ENCODE results near the gene PRR35. TPM values are rescaled to one million over a fixed set of nuclear protein-coding genes. Genes with fewer than 3 reads are reported as not detected.

PRR35 gene
- total and polyA plus RNA-seq, 2 donors (not counting 3 experiments of a cell fraction or from before 2014, with no cell fraction given), result not detected

- BruUV-seq (replicated peaks), result TSS peak; percentile 45
- ChIA-PET CTCF (no interaction called here), POLR2A (interaction anchor here (0.5 kb wide), 1 partner anchor 119 kb away, joined by 3 read pairs; no protein-coding TSS in a partner anchor)
- Histone ChIP-seq H4K20me1 (replicated peaks; ENCODE audit: control insufficient read depth, extremely low read depth, insufficient read depth, low read length) (no peaks in the 10 kb centered on the region), H3K4me1 (ENCODE audit: control insufficient read depth, extremely low read depth, insufficient read depth, low read length) (peaks cover 18% of the 10 kb centered on the region), H3K9ac (replicated peaks; ENCODE audit: extremely low read depth, insufficient read depth, low read length) (no peak overlapping the region), H3K79me2 (ENCODE audit: control insufficient read depth, insufficient read depth, low read length) (peaks cover 7% of the 10 kb centered on the region), H3K27me3 (ENCODE audit: control insufficient read depth in 2 of 2, insufficient read depth in 2 of 2, low read length in 2 of 2) (no peaks in the 10 kb centered on the region), H3K9me1 (replicated peaks; ENCODE audit: control insufficient read depth, extremely low read depth, insufficient read depth, low read length) (no peaks in the 10 kb centered on the region), H3K4me3 (replicated peaks in 1 of 3; ENCODE audit: insufficient read depth in 1 of 3, low read depth in 1 of 3, low read length in 3 of 3) (no peak overlapping the region), H3K9me3 (replicated peaks; ENCODE audit: control insufficient read depth, insufficient read depth, low read length) (no peaks in the 10 kb centered on the region), H3K36me3 (ENCODE audit: control insufficient read depth in 2 of 2, extremely low read depth in 1 of 2, insufficient read depth in 2 of 2, low read length in 2 of 2) (peaks cover 0 to 17% of the 10 kb centered on the region in 2 experiments), H2AFZ (ENCODE audit: low read depth, low read length) (no peak overlapping the region), H3K27ac (ENCODE audit: insufficient read depth, low read depth, low read length) (no peak overlapping the region), H3K4me2 (ENCODE audit: insufficient read depth, low read length) (no peak overlapping the region)
- no peak for FAIRE-seq
- intact Hi-C loops (cut with micrococcal nuclease), result no loop called here
- dilution Hi-C loops (cut with MboI; ENCODE audit: extremely low pct_ligation_motif_present, low sequenced_read_pairs), result no loop called here
- TF ChIP-seq GATA2 (IDR thresholded peaks at IDR 0.05; ENCODE audit: insufficient read depth, insufficient read length, low read depth, low read length), result no peak
- TF ChIP-seq, protein P1, sequence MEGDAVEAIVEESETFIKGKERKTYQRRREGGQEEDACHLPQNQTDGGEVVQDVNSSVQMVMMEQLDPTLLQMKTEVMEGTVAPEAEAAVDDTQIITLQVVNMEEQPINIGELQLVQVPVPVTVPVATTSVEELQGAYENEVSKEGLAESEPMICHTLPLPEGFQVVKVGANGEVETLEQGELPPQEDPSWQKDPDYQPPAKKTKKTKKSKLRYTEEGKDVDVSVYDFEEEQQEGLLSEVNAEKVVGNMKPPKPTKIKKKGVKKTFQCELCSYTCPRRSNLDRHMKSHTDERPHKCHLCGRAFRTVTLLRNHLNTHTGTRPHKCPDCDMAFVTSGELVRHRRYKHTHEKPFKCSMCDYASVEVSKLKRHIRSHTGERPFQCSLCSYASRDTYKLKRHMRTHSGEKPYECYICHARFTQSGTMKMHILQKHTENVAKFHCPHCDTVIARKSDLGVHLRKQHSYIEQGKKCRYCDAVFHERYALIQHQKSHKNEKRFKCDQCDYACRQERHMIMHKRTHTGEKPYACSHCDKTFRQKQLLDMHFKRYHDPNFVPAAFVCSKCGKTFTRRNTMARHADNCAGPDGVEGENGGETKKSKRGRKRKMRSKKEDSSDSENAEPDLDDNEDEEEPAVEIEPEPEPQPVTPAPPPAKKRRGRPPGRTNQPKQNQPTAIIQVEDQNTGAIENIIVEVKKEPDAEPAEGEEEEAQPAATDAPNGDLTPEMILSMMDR (IDR thresholded peaks at IDR 0.05; ENCODE audit: extremely low read depth in 1 of 2, insufficient read depth in 1 of 2, low read depth in 1 of 2, low read length in 2 of 2), result peak in 1 of 2 donors; percentile 14
- DNase-seq (ENCODE audit: low read depth, low spot score), result no peak
These were observed 38.6 kb upstream of the PRR35 start for GRCh38 chr16:521381-522210.

All from endothelial cell of umbilical vein (primary cell).